Activated CD4-positive, alpha-beta T cell treated with anti-CD3 and anti-CD28 coated beads, Interleukin-2, amount 50 U/mL, for 48 hours (primary cell): Measurements from ENCODE around the gene ATXN7L1.

Experiments used
- DNase-seq, 2 experiments: peaks; one replicate each; pipeline ENCODE4 v3.0.0-alpha.2; 2020

ATXN7L1 gene

DNA sequence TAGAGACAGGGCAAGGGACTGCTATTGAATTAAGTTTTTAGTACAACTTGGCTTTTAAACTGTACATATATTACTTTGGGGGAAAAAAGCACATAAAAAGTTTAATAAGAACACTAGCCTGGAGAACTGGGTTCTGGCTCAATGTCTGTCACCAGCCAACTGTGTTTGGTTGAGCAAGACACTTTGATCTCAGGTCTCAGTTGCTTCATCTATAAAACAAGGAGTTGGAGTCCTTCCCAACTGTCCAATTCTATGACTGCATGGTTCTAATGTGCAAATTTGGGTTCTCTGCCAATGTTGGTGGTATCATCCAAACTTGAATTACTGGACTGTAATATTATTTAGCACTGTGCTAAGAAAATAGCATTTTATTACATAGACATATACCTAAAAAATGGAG is 50.3 kb downstream of the ATXN7L1 start:
- DNase-seq, result no peak

- DNase-seq, result no peak
Measured at GRCh38 chr7:105825371-105825770, 51.0 kb downstream of the ATXN7L1 start.

DNA sequence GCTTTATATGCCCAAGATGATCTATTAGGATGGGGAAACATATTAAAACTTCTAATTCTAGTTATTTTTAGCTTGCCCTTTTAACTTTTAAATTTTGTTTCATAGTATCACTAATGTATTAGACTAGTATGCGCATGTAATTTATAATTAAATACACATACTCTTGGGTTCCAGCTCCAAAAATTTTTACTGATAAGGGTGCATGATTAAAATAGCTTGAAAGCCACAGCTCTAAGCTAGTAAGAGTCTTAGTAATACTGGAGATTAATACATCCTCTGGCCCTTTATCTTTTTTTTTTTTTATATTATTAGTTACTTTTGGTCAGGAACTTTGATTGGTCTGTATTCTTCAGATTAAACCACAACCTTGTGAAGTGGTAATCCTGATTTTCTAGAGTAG is 53.6 kb downstream of the ATXN7L1 start:
- DNase-seq, result no peak

DNA sequence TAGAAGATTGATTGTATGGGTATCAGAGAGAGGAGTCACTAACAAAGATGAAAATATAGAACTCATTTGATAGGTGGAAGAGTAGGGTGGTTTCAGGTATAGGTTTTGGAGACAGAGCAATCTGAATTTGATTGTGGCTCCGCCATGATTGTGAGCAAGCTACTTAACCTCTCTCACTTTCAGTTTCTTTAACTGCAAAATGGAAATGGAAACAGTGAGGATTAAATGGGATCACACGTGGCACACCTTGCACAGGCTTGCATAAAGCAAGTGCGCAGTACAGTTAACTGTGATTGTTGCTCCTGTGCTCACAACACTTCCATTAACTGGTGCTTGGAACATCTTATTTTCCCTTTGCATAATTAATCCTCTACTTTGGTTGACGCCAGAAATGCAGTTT is 54.9 kb downstream of the ATXN7L1 start:
- no peak for DNase-seq

DNA sequence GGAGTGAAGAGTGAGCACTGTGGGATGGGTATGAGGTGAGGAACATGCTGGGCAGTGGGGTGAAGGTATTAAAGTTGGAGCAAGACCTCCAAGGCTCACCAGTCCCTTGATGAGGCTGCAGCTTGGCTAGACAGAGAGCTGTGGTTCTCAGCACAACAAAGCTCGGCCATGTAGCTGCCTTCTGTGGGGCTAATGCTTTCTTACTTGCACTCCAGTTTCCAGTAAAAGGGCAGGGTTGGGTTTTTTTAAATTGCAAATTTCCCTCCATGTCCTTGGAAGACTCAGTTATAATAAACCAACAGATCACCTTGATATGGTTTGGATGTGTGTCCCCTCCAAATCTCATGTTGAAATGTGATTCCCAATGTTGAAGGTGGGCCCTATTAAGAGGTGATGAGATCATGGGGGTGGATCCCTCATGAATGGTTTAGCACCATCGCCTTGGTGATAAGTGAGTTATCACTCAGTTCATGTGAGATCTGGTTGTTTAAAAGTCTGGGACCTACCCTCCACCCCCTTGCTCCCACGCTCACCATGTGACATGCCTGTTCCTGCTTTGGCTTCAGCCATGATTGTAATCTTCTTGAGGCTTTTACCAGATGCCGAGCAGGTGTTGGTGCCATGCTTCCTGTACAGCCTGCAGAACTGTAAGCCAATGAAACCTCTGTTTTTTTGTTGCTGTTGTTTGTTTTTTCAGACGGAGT is 55.9 kb downstream of the ATXN7L1 start:
- no peak for DNase-seq

DNA sequence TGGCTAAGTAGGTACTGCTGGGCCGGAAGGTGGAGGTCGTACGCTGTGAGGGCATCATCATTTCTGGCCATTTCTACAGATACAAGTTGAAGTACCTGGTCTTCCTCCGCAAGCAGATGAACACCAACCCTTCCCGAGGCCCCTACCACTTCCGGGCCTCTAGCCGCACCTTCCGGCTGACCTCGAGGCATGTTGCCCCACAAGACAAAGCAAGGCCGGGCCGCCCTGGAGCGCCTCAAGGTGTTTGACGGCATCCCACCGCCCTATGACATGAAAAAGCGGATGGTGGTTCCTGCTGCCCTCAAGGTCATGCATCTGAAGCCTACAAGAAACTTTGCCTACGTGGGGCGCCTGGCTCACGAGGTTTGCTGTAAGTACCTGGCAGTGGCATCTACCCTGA is 56.8 kb downstream of the ATXN7L1 start:
- DNase-seq, result no peak

GRCh38 chr7:105816954-105817615 is 59.3 kb downstream of the ATXN7L1 start:
- no peak for DNase-seq

DNA sequence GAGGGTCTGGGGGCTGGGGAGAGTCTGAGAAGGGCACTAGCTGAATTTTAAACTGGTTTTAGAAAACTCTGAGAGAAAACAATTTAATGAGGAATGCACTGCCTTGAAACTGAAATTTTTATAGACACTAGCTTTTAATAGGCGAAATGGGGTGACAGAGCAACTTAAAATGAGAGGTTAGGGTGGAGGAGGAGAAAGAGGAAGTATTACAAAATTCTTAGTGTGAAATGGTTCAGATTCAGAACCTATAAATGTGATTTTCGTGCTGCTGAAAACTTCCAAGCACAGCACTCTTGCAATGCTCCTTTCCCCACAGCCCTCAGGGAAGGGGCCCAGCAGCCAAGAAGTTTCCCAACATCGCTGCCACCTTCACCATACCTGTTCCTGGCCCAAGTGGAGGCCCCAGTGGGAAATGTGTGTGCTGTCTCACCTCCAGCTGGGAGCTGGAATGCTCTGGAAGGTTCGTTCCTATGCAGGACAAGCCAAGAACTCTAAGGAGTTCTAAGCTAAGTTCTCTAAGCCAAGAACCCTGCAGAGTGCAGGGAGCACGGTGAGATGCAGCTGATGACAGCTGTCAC is 60.0 kb downstream of the ATXN7L1 start:
- DNase-seq, result no peak

DNA sequence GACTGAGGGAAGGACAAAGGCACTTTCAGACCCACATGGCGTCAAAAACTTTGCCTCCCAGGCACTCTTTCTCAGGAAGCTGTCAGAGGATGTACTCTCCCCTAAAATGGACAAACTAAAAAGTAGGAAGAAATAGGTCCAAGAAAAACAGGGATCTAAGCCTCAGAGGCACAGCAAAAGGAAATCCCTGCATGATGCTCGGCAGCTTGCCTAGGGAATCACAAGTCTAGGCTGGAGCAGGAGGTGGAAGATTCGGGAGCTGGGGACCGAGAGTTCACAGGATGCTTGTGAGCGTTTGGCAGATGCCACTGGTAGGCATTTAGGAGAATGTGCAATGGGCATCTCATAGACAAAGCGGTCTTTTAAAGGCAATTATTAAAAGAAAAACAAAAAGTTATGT is 60.8 kb downstream of the ATXN7L1 start:
- DNase-seq, result no peak

DNA sequence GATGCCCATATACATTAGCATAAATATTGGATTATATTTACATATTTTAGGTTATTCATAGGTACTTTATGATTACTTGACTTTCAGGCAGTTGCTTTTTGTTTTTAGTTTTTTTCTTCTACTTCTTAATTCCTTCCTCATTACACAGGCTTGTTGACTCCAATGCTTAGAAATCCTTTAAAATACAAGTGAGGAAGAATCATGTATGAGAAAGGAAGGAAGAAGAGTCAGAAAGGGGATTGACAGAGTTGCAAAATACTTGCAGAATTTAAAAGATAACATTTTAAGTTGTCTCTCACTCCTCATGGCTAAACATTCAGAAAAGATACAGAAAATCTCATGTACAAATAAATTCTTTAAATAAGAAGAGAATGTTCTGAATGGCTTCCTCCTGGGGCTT is 61.9 kb downstream of the ATXN7L1 start:
- no peak for DNase-seq

DNA sequence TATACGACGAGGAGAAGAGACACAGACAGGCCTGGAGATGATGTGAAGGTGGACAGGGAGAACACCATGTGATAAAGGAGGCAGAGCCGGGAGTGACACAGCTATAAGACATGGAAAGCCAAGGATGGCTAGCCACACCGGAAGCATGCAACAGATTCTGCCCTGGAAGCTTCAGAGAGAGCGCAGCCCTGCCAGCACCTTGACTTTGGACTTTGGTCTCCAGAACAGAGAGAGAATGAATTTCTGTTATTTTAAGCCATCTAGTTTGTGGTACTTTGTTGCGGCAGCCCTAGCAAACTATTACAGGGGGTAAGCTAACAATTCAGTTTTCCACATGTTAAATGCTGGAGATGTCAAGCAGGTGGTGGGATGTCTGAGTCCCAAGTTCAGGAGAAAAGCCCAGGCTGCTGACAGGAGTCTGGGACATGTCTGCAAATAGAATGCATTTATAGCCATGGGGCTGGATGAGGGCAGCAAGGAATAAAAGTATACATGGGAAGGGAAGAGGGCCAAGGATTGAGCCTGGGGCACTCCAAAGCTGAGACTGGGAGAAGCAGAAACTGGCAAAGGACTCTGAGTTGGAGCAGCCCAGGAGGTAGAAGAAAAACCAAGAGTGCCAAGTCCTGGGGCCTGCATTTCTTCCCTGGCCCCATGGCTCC is 65.1 kb downstream of the ATXN7L1 start:
- no peak for DNase-seq

- DNase-seq, result peak; percentile 33 to 59
Measured at GRCh38 chr7:105810556-105810955, 65.8 kb downstream of the ATXN7L1 start.

DNA sequence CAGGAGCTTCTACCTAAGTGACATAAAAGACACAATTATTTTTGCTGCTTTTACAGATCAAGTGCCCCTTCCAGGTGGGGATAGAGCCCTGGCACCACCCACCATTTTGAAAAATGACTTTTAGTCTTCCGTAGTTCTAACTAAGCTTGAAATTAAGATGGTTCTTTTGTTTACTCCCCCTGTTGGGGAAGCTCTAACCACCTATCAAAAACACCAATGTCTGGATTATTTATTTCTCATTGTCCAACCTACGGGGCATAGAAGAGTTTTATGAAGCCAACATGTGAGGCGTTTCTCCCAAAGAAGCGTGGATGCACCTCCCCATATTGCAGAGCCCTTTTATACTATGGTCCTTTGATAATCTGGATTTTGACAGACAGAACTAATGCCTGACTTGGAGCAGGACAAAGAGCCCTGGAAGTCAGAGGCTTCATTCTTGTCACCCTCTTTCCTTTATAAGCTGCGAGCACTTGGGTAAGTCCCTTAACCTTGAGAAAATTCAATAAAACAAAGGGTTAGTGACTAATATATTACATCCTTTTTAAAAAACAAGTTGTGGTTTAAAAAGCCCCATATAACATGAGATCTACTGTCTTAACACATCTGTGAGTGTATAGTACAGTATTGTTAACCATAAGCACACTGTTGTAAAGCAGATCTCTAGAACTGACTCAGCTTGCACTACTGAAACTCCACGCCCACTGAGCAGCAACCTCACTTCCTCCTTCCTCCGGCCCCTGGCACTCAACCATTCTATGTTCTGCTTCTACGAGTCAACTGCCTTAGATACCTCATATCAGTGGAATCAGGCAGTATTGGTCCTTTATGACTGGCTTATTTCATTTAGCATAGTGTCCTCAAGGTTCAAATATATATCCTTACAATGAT is 67.5 kb downstream of the ATXN7L1 start:
- DNase-seq, result peak; percentile 84 to 90

DNA sequence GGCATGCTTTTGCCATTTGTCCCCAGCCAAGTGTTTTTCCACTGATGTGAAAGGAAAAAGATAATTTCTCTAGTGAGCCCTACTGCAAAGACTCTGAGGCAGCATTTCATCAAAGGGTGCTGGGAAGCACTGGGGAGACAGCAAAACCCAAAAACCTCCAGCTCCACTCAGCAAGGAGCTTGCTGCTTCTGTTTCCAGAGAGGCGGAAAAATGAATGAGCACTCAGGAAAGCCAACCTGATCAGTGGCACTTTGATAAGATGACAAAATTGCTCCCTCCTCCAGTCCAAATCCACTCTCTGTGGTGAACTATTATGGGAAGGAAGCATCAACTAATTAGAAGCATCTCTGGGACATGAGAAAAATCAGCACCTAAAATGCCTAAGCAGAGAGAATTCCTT is 68.2 kb downstream of the ATXN7L1 start:
- DNase-seq, result no peak

- DNase-seq, result no peak
Measured at GRCh38 chr7:105807448-105807762, 69.0 kb downstream of the ATXN7L1 start.

GRCh38 chr7:105806592-105807447 is 69.6 kb downstream of the ATXN7L1 start:
- DNase-seq, result peak; percentile 73 to 80

GRCh38 chr7:105805447-105806019 is 70.9 kb downstream of the ATXN7L1 start:
- no peak for DNase-seq

GRCh38 chr7:105803429-105803736 is 73.0 kb downstream of the ATXN7L1 start:
- DNase-seq, result no peak

DNA sequence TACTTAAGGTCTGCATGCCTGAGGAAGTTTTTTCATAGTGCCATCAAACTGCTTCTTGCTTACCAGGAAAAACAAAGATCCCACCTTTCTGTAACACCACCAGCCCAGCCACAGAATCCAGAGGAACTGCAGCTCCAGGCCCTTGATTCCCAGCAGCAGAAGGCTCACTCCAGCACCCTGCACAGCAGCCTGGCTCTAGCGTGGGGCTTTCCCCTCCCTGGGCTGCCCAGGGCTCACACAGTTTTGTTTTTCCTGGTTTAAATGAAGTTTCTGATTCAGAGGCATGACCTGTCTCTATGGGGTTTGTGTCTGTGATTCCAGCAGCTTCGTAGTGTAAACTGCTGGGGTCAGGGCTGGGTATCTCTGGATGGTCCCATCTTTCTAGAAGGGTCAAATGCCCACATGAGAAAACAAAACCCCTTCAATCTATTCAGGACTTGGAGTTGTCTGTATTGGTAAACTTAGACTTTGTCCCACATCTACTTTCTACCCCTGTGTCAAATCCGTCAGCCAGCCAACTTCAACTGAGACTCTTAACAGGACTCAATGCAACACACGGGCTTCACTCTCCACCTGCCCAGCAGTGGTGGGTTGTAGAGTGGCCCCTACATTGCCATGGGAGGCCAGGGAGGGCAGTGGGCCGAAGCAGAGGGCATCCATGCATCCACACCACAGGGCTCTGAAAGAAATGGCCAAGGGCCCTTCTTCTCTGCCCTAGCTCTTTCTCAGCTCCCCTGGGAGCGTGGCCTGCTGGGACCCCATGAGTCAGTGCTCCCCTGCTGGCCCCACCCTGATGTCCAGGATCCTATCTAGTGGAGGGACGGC is 73.6 kb downstream of the ATXN7L1 start:
- DNase-seq, result no peak

DNA sequence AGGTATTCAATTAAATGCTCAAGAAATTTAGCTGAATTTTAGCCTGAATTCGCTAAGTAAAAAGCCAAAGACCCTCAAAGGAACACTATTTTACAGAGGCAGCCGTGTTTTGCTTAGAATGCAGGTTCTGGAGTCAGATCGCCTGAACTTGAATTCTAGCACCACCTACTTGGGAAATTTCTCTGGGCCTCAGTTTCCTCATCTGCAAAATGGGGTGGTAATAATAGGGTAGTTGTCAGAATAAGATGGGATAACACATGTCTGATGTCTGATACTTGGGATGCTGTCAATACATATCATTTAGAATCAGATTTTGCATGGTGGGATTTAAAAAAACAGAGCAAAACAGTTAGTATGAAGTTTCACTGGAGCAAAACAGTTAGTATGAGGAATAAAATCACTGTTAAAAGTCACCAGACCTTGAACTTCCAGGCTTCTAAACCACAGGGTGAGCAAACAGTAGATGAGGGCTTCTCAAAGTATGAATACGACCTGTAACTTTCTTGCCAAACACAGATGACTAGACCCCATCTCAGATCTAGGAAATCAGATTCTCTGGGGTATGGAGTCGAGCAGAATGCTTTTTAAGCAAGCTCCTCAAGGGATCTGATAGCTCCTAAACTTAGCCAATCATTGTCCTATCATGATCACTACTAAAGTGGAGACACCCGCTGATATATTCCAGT is 75.4 kb downstream of the ATXN7L1 start:
- DNase-seq, result no peak
